H1 (cell line): Measurements from ENCODE around the gene SCN2A. TPM values are rescaled to one million over a fixed set of nuclear protein-coding genes. Genes with fewer than 3 reads are reported as not detected.
A peak's percentile ranks its signal among the peaks of the same experiment; 100 is the strongest.

ENCODE experiments used
- CTCF ChIA-PET: fragments of 300-600 bp; sonication (Branson Sonifier 250); formaldehyde crosslinking; loops from one replicate; lab custom pipeline; 2021; ENCODE audit not compliant: partially characterized antibody; lab: Charles Lee
- POLR2A ChIA-PET: fragments of 300-600 bp; sonication (Branson Sonifier 250); formaldehyde crosslinking; loops from one replicate; lab custom pipeline; 2021; ENCODE audit warnings: inconsistent platforms; ENCODE audit not compliant: partially characterized antibody; lab: Charles Lee
- DNase-seq, 2 experiments: peaks; one replicate each; pipeline versions ENCODE4 v3.0.0 to v3.0.0-alpha.2; 2010 to 2022; ENCODE audit warnings: low spot score in 2 of 2, low read depth in 1 of 2, mixed read lengths in 1 of 2
- FAIRE-seq: peaks from 2 replicates; lab custom pipeline; 2011; peaks lifted over from hg19 to GRCh38; lab: Jason Lieb, UNC
- H2AFZ ChIP-seq: 2 replicates; pipeline ENCODE4 v1.8.1; 2012; ENCODE audit warnings: low read length, inconsistent platforms
- H2AK5ac ChIP-seq: 2 replicates; pipeline ENCODE4 v1.6.1; 2013; ENCODE audit warnings: low read depth, low read length
- H2BK120ac ChIP-seq: replicated peaks from 2 replicates; pipeline ENCODE3; 2013; ENCODE audit warnings: low read depth, low read length, inconsistent platforms
- H2BK12ac ChIP-seq: 2 replicates; pipeline ENCODE4 v1.6.1; 2013; ENCODE audit warnings: low read depth, low read length
- H2BK15ac ChIP-seq: 2 replicates; pipeline ENCODE4 v1.6.1; 2013; ENCODE audit warnings: low read length
- H2BK20ac ChIP-seq: 2 replicates; pipeline ENCODE4 v1.6.1; 2013; ENCODE audit warnings: low read length
- H2BK5ac ChIP-seq: 2 replicates; pipeline ENCODE4 v1.6.1; 2013; ENCODE audit warnings: low read depth, low read length
- H3K14ac ChIP-seq: 2 replicates; pipeline ENCODE4 v1.6.1; 2013; ENCODE audit warnings: inconsistent platforms; ENCODE audit not compliant: insufficient read length
- H3K18ac ChIP-seq: 2 replicates; pipeline ENCODE4 v1.6.1; 2013; ENCODE audit warnings: low read length; ENCODE audit errors: extremely low read depth
- H3K23ac ChIP-seq: 2 replicates; pipeline ENCODE4 v1.6.1; 2013; ENCODE audit warnings: inconsistent platforms; ENCODE audit not compliant: insufficient read length
- H3K23me2 ChIP-seq: 2 replicates; pipeline ENCODE4 v1.6.1; 2013; ENCODE audit warnings: low read depth, low read length
- H3K27ac ChIP-seq: 2 replicates; pipeline ENCODE4 v1.6.1; 2011; ENCODE audit warnings: low read depth, low read length, inconsistent platforms
- H3K27me3 ChIP-seq, 4 experiments: replicated peaks in 1 of 4; 1 replicate in 1 of 4; 2 replicates in 3 of 4; pipeline versions ENCODE4 v1.6.1 to v1.8.1; 2011 to 2013; ENCODE audit warnings: low read length in 3 of 4, mild to moderate bottlenecking in 3 of 4, inconsistent platforms in 2 of 4, mixed read lengths in 2 of 4, moderate library complexity in 1 of 4; ENCODE audit not compliant: control insufficient read depth in 3 of 4, insufficient read depth in 3 of 4; ENCODE audit errors: extremely low read depth in 1 of 4
- H3K36me3 ChIP-seq, 4 experiments: 2 replicates each; pipeline versions ENCODE4 v1.6.1 to v1.8.1; 2011 to 2013; ENCODE audit warnings: mild to moderate bottlenecking in 4 of 4, low read length in 3 of 4, moderate library complexity in 2 of 4, control low read depth in 1 of 4, inconsistent platforms in 1 of 4; ENCODE audit not compliant: insufficient read depth in 4 of 4, control insufficient read depth in 2 of 4
- H3K4ac ChIP-seq: replicated peaks from 2 replicates; pipeline ENCODE3; 2013; ENCODE audit warnings: low read length, low read depth, mixed read lengths, inconsistent platforms; ENCODE audit not compliant: insufficient read length
- H3K4me1 ChIP-seq, 4 experiments: replicated peaks in 1 of 4; 1 replicate in 1 of 4; 2 replicates in 3 of 4; pipeline versions ENCODE4 v1.6.1 to v1.8.1; 2011 to 2013; ENCODE audit warnings: low read length in 3 of 4, inconsistent platforms in 2 of 4, mixed read lengths in 1 of 4; ENCODE audit not compliant: insufficient read depth in 4 of 4, control insufficient read depth in 3 of 4
- H3K4me2 ChIP-seq, 2 experiments: 2 replicates each; pipeline versions ENCODE4 v1.6.1 to v1.8.1; 2011 to 2013; ENCODE audit warnings: low read depth in 2 of 2, low read length in 2 of 2, control low read depth in 1 of 2, inconsistent platforms in 1 of 2, mild to moderate bottlenecking in 1 of 2; ENCODE audit not compliant: insufficient read depth in 1 of 2
- H3K4me3 ChIP-seq, 4 experiments: fragments of 200-600, 300-600 bp in 1 of 4; sonication (generic), shearing (Covaris generic), sonication (Bioruptor Twin) in 1 of 4; 2 replicates each; pipeline versions ENCODE4 v1.5.1 to v1.8.1; 2011 to 2016; ENCODE audit warnings: low read length in 4 of 4, low read depth in 3 of 4, control low read depth in 2 of 4, inconsistent platforms in 2 of 4, mild to moderate bottlenecking in 2 of 4, mixed read lengths in 1 of 4, moderate library complexity in 1 of 4; ENCODE audit not compliant: insufficient read depth in 2 of 4; ENCODE audit errors: extremely low read depth in 1 of 4
- H3K56ac ChIP-seq: replicated peaks from 2 replicates; pipeline ENCODE3; 2013; ENCODE audit warnings: low read depth, mild to moderate bottlenecking, mixed read lengths, low read length, inconsistent platforms; ENCODE audit not compliant: insufficient read length
- H3K79me1 ChIP-seq: 2 replicates; pipeline ENCODE4 v1.6.1; 2013; ENCODE audit warnings: low read depth, low read length, control low read depth
- H3K79me2 ChIP-seq, 2 experiments: 2 replicates each; pipeline versions ENCODE4 v1.6.1 to v1.8.1; 2012 to 2013; ENCODE audit warnings: low read length in 2 of 2, mild to moderate bottlenecking in 2 of 2, inconsistent platforms in 1 of 2; ENCODE audit not compliant: insufficient read depth in 2 of 2, control insufficient read depth in 1 of 2
- H3K9ac ChIP-seq, 4 experiments: replicated peaks in 1 of 4; 1 replicate in 1 of 4; 2 replicates in 3 of 4; pipeline versions ENCODE4 v1.6.1 to v1.8.1; 2011 to 2013; ENCODE audit warnings: low read depth in 3 of 4, low read length in 3 of 4, control low read depth in 2 of 4, mild to moderate bottlenecking in 2 of 4, moderate library complexity in 2 of 4, inconsistent platforms in 1 of 4; ENCODE audit errors: extremely low read depth in 1 of 4
- H3K9me3 ChIP-seq, 2 experiments: 2 replicates each; pipeline versions ENCODE4 v1.6.1 to v1.8.1; 2012 to 2013; ENCODE audit warnings: mild to moderate bottlenecking in 2 of 2, moderate library complexity in 2 of 2, control low read depth in 1 of 2, inconsistent platforms in 1 of 2, low read depth in 1 of 2, low read length in 1 of 2, mixed read lengths in 1 of 2; ENCODE audit not compliant: insufficient read depth in 2 of 2
- H4K20me1 ChIP-seq, 2 experiments: replicated peaks in 1 of 2; 2 replicates each; pipeline versions ENCODE3 to v1.8.1; 2011 to 2013; ENCODE audit warnings: inconsistent platforms in 2 of 2, low read length in 2 of 2, mild to moderate bottlenecking in 1 of 2; ENCODE audit not compliant: insufficient read depth in 2 of 2, control insufficient read depth in 1 of 2
- H4K5ac ChIP-seq: 2 replicates; pipeline ENCODE4 v1.6.1; 2013; ENCODE audit warnings: low read length, low read depth, mixed read lengths, inconsistent platforms; ENCODE audit not compliant: insufficient read length
- H4K8ac ChIP-seq: 2 replicates; pipeline ENCODE4 v1.8.0; 2013; ENCODE audit warnings: mild to moderate bottlenecking, moderate library complexity, low read length, inconsistent platforms; ENCODE audit not compliant: insufficient read depth; ENCODE audit errors: extremely low read depth
- H4K91ac ChIP-seq: replicated peaks from 2 replicates; pipeline ENCODE3; 2013; ENCODE audit warnings: low read length, mixed read lengths, inconsistent platforms; ENCODE audit not compliant: insufficient read length
- BCL11A ChIP-seq, 2 experiments: IDR thresholded peaks; one replicate each; pipeline ENCODE4 v1.6.1; 2011; ENCODE audit warnings: low read depth in 2 of 2, low read length in 2 of 2, mild to moderate bottlenecking in 2 of 2
- FOSL1 ChIP-seq: IDR thresholded peaks from 2 replicates; pipeline ENCODE4 v1.6.1; 2011; ENCODE audit warnings: mild to moderate bottlenecking, low read depth, low read length, moderate library complexity; ENCODE audit not compliant: insufficient read depth
- HDAC6 ChIP-seq: IDR thresholded peaks from one replicate; pipeline ENCODE4 v1.7.1; 2012; ENCODE audit warnings: low read depth, mild to moderate bottlenecking, inconsistent platforms, low read length, moderate library complexity
- RAD21 ChIP-seq, 2 experiments: IDR thresholded peaks in 1 of 2; conservative IDR thresholded peaks in 1 of 2; 2 replicates each; pipeline ENCODE4 v1.6.1; 2011; ENCODE audit warnings: low read depth in 2 of 2, low read length in 2 of 2, improper control_type of control experiment in 1 of 2, inconsistent platforms in 1 of 2, mild to moderate bottlenecking in 1 of 2, moderate library complexity in 1 of 2
- TAF7 ChIP-seq: optimal IDR thresholded peaks from 2 replicates; pipeline ENCODE3; 2011; ENCODE audit warnings: low read depth, mild to moderate bottlenecking, inconsistent platforms, low read length, moderate library complexity, borderline replicate concordance
- TEAD4 ChIP-seq: IDR thresholded peaks from 2 replicates; pipeline ENCODE4 v1.6.1; 2012; ENCODE audit warnings: low read depth, low read length, inconsistent platforms, mixed read lengths
- ZNF274 ChIP-seq: IDR thresholded peaks from 2 replicates; pipeline ENCODE4 v1.7.0; 2012; ENCODE audit warnings: low read length, borderline replicate concordance; ENCODE audit errors: extremely low read depth
- WGBS, 2 experiments: shearing (Covaris generic) in 1 of 2; methylation state at CpG; one replicate each; pipeline versions ENCODE4 v1.1.6 to v1.1.7; 2013 to 2015; ENCODE audit warnings: low lambda C conversion rate in 2 of 2, mixed read lengths in 2 of 2, inconsistent platforms in 1 of 2, low coverage in 1 of 2, missing lambda C conversion rate in 1 of 2; ENCODE audit not compliant: insufficient replicate concordance in 2 of 2, insufficient coverage in 1 of 2, insufficient read length in 1 of 2; ENCODE audit errors: extremely low coverage in 1 of 2, missing lambda C conversion rate in 1 of 2; 5-methylcytosine and 5-hydroxymethylcytosine counted together
- polyA plus RNA-seq, 7 experiments: library from polyadenylated mRNA; depleted of rRNA in 3 of 7; stranded (reverse) in 5 of 7; unstranded in 2 of 7; fragments of >200 nt in 5 of 7; fragments of 200-250 nt in 2 of 7; gene quantifications; 1 replicate in 5 of 7; 2 replicates in 1 of 7; 4 replicates in 1 of 7; pipeline versions ENCODE4 v1.2.1 to v1.2.3, GENCODE V29; 2011 to 2013; ENCODE audit warnings: missing spikeins in 2 of 7, mixed read lengths in 2 of 7
- total RNA-seq: library from RNA; stranded (reverse); fragmentation: NEBNext Ultra II Directional; extraction: Animal tissue kit (Norgen Biotek cat#: 25700); gene quantifications from 2 replicates; pipeline ENCODE4 v1.2.1, GENCODE V29; 2021

Gene SCN2A
- total and polyA plus RNA-seq, 2 of the 8 experiments (the other 6 are each of a cell fraction or from before 2014, with no cell fraction given): 0.18 to 1.1 TPM

DNA sequence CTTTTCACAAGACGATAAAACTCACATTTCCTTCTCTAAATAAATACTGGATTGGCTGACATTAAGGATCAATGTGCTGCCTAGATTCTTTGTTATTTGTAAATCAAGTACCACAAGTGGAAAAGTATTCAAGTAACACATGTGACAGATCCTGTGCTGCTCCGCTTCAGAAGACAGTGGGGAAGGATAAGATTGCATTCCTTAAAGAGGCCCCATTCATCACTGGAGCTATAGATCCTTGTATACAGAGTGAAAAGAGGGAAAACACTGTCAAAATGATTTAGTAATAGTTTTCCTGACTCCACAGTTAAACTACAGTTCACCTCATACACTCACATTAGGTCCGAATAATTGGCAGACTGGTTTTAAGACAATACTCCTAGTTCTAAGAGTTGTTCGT lies 122.3 kb downstream of the SCN2A start:
- H3K4me3 ChIP-seq: no peak overlapping the region
- H4K5ac ChIP-seq: no peak overlapping the region
- TF ChIP-seq TEAD4 (no peak), HDAC6 (no peak), BCL11A (IDR thresholded peaks at IDR 0.05; ENCODE audit: low read depth in 2 of 2, low read length in 2 of 2) (no peak), RAD21 (IDR thresholded peaks at IDR 0.05 in 1 of 2, conservative IDR thresholded peaks at IDR 0.05 in 1 of 2; ENCODE audit: low read depth in 2 of 2, low read length in 2 of 2) (no peak), FOSL1 (no peak), ZNF274 (no peak), TAF7 (no peak)
- TF ChIP-seq, all 59 proteins: peak for 0
- Histone ChIP-seq H4K20me1 (no peaks in the 10 kb centered on the region), H2AFZ (0 out of 2 replicates have a peak overlapping the region, but pooled peaks have one; percentile 26), H3K14ac (no peak overlapping the region), H3K56ac (no peak overlapping the region), H4K91ac (no peak overlapping the region), H2BK15ac (no peak overlapping the region), H3K4me1 (peaks cover 0 to 3% (median 0%) of the 10 kb centered on the region in 4 experiments; a peak in 1 of 7 replicates), H3K18ac (no peak overlapping the region), H2BK20ac (no peak overlapping the region), H2AK5ac (no peak overlapping the region), H3K79me2 (no peaks in the 10 kb centered on the region), H3K27me3 (no peaks in the 10 kb centered on the region), H3K79me1 (no peaks in the 10 kb centered on the region), H2BK12ac (no peak overlapping the region), H3K9ac (no peak overlapping the region), H3K36me3 (no peaks in the 10 kb centered on the region), H2BK5ac (no peak overlapping the region), H3K9me3 (no peaks in the 10 kb centered on the region), H4K8ac (no peak overlapping the region), H3K27ac (no peak overlapping the region), H3K4ac (no peak overlapping the region), H2BK120ac (no peak overlapping the region), H3K23ac (no peak overlapping the region), H3K23me2 (no peaks in the 10 kb centered on the region), H3K4me2 (no peak overlapping the region)
- CTCF ChIA-PET: interaction anchor here (0.8 to 1.0 kb wide), 2 partner anchors 11 to 368 kb away, joined by 3 read pairs; no protein-coding TSS in a partner anchor
- WGBS, 2 experiments: 89% methylated on average over 4 of the region's 4 CpGs; no CpG with 5 or more reads in 1 of the 2 experiments
- DNase-seq (no peak), FAIRE-seq (no peak)
- POLR2A ChIA-PET: no interaction called here
